K562 (cell line): Measurements from ENCODE around the gene SERPINA3. TPM values are rescaled to one million over a fixed set of nuclear protein-coding genes. Genes with fewer than 3 reads are reported as not detected.
A peak's percentile ranks its signal among the peaks of the same experiment; 100 is the strongest.

ENCODE experiments used
- ATAC-seq: fragments of 200-7000 bp; cut with Tn5 transposase; 3 replicates; pipeline ENCODE4 v1.9.1; 2020; ENCODE audit warnings: moderate library complexity
- BruUV-seq: library from RNA; stranded (reverse); fragments of 400-500 nt; replicated peaks from 2 replicates; lab custom pipeline; 2021; lab: Mats Ljungman, UMichigan
- CTCF ChIA-PET: fragments of 300-600 bp; formaldehyde crosslinking; extraction: SDS; loops from one replicate; lab custom pipeline; 2021; ENCODE audit warnings: low intra/inter-chr PET ratio; lab: Yijun Ruan, JAX
- POLR2A ChIA-PET: fragments of 300-600, 350-650 bp; sonication (Branson Sonifier 250); formaldehyde crosslinking; extraction: SDS; loops from one replicate; lab custom pipeline; 2021; ENCODE audit warnings: antibody characterized with exemption, inconsistent platforms; lab: Yijun Ruan, JAX
- DNase-seq, 4 experiments: peaks; one replicate each; pipeline versions ENCODE4 v3.0.0 to v3.0.0-alpha.2; 2011 to 2018; ENCODE audit warnings: low spot score in 3 of 4, mixed read lengths in 3 of 4; ENCODE audit errors: extremely low read depth in 1 of 4
- FAIRE-seq: peaks from 2 replicates; lab custom pipeline; 2011; peaks lifted over from hg19 to GRCh38; lab: Jason Lieb, UNC
- H2AFZ ChIP-seq: 2 replicates; pipeline ENCODE4 v1.6.0; 2011; ENCODE audit warnings: low read depth, low read length, control low read depth, inconsistent platforms
- H3K27ac ChIP-seq: fragments of 200-600 bp; 3 replicates; pipeline ENCODE4 v1.8.0; 2011; ENCODE audit warnings: low read depth, mild to moderate bottlenecking, control low read depth, inconsistent platforms, low read length, moderate library complexity, mixed read lengths; ENCODE audit errors: extremely low read depth
- H3K27me3 ChIP-seq, 2 experiments: fragments of 300-600 bp in 1 of 2; 2 replicates in 1 of 2; 3 replicates in 1 of 2; pipeline versions ENCODE4 v1.6.0 to v1.8.0; 2011; ENCODE audit warnings: inconsistent platforms in 2 of 2, low read length in 2 of 2, mild to moderate bottlenecking in 1 of 2, mixed read lengths in 1 of 2, moderate library complexity in 1 of 2; ENCODE audit not compliant: control insufficient read depth in 2 of 2, insufficient read depth in 2 of 2
- H3K36me3 ChIP-seq: fragments of 300-600 bp; 3 replicates; pipeline ENCODE4 v1.8.0; 2011; ENCODE audit warnings: mild to moderate bottlenecking, low read length, inconsistent platforms; ENCODE audit not compliant: control insufficient read depth, insufficient read depth
- H3K4me1 ChIP-seq, 2 experiments: fragments of 200-600 bp in 1 of 2; replicated peaks in 1 of 2; 2 replicates in 1 of 2; 3 replicates in 1 of 2; pipeline versions ENCODE4 v1.5.1 to v1.8.0; 2011; ENCODE audit warnings: inconsistent platforms in 2 of 2, low read length in 2 of 2, mild to moderate bottlenecking in 1 of 2, mixed read lengths in 1 of 2, moderate library complexity in 1 of 2; ENCODE audit not compliant: control insufficient read depth in 2 of 2, insufficient read depth in 2 of 2
- H3K4me2 ChIP-seq: 2 replicates; pipeline ENCODE4 v1.6.1; 2011; ENCODE audit warnings: low read length, control low read depth, inconsistent platforms, mixed read lengths; ENCODE audit not compliant: insufficient read depth
- H3K4me3 ChIP-seq: fragments of 200-600 bp; sonication (generic), shearing (Covaris generic); 2 replicates; pipeline ENCODE4 v1.5.1; 2016; ENCODE audit warnings: control low read depth, inconsistent platforms
- H3K79me2 ChIP-seq: fragments of 200-600 bp; 3 replicates; pipeline ENCODE4 v1.8.0; 2011; ENCODE audit warnings: low read length, inconsistent platforms; ENCODE audit not compliant: control insufficient read depth, insufficient read depth
- H3K9ac ChIP-seq, 2 experiments: 2 replicates each; pipeline versions ENCODE4 v1.6.0 to v1.6.1; 2011; ENCODE audit warnings: low read depth in 2 of 2, low read length in 2 of 2, control low read depth in 1 of 2, inconsistent platforms in 1 of 2, mild to moderate bottlenecking in 1 of 2, mixed read lengths in 1 of 2; ENCODE audit not compliant: insufficient read depth in 1 of 2
- H3K9me1 ChIP-seq: one replicate; pipeline ENCODE4 v1.6.0; 2011; ENCODE audit warnings: inconsistent platforms, mild to moderate bottlenecking, low read length, moderate library complexity; ENCODE audit not compliant: control insufficient read depth, insufficient read depth
- H3K9me3 ChIP-seq: replicated peaks from 2 replicates; pipeline ENCODE4 v1.5.1; 2011; ENCODE audit warnings: low read depth, low read length, inconsistent platforms; ENCODE audit not compliant: control insufficient read depth, insufficient read depth
- H4K20me1 ChIP-seq: replicated peaks from 2 replicates; pipeline ENCODE4 v1.6.1; 2011; ENCODE audit warnings: low read length, inconsistent platforms, mixed read lengths; ENCODE audit not compliant: control insufficient read depth, insufficient read depth
- CBX5 ChIP-seq: IDR thresholded peaks from 2 replicates; pipeline ENCODE4 v1.6.1; 2014; ENCODE audit warnings: low read depth, borderline replicate concordance
- KDM5B ChIP-seq: fragments of 200-600 bp; sonication (generic); IDR thresholded peaks from 2 replicates; pipeline ENCODE4 v1.6.1; 2012; ENCODE audit warnings: low read depth, mild to moderate bottlenecking, moderate library complexity, low read length, control low read depth, inconsistent platforms; ENCODE audit not compliant: insufficient replicate concordance
- MECOM ChIP-seq: fragments of 250-450 bp; sonication (Bioruptor Pico); IDR thresholded peaks from 2 replicates; pipeline ENCODE4 v1.8.0; 2022; ENCODE audit warnings: inconsistent platforms
- ZSCAN29 ChIP-seq: fragments of 450-650 bp; IDR thresholded peaks from 2 replicates; pipeline ENCODE4 v1.6.1; 2017
- WGBS: fragments of 100-300 bp; shearing (Covaris generic); methylation state at CpG from one replicate; pipeline ENCODE4 v1.1.6; 2016; ENCODE audit warnings: low coverage, mixed read lengths; ENCODE audit not compliant: insufficient coverage; ENCODE audit errors: missing lambda C conversion rate; 5-methylcytosine and 5-hydroxymethylcytosine counted together
- in situ Hi-C: fragments of 300-500 bp; cut with MboI; formaldehyde crosslinking; loops from 4 replicates; pipeline ENCODE4 v1.15.0; 2018; ENCODE audit warnings: inconsistent platforms, mixed read lengths
- intact Hi-C: fragments of 100-400 bp; cut with micrococcal nuclease; formaldehyde crosslinking; loops from 2 replicates; pipeline ENCODE4 v1.14.2; 2022
- polyA plus RNA-seq, 8 experiments: library from polyadenylated mRNA; depleted of rRNA in 4 of 8; stranded (reverse) in 5 of 8; unstranded in 3 of 8; fragments of >200 nt; fragmentation: Nextera tagmentation in 2 of 8; fragmentation: Illumina TruSeq in 1 of 8; extraction: Ambion mirVana in 2 of 8; extraction: Trizol in 1 of 8; gene quantifications; 2 replicates each; pipeline versions ENCODE4 v1.2.1 to v1.2.3, GENCODE V29; 2011 to 2014; ENCODE audit warnings: inconsistent platforms in 1 of 8, missing spikeins in 1 of 8
- total RNA-seq, 7 experiments: library from RNA; depleted of rRNA in 6 of 7; stranded (reverse); fragments of >200 nt in 6 of 7; fragmentation: Illumina TruSeq in 2 of 7; extraction: Trizol in 2 of 7; gene quantifications; 2 replicates each; pipeline versions ENCODE4 v1.2.1 to v1.2.3, GENCODE V29; 2011 to 2021; ENCODE audit warnings: low replicate concordance in 1 of 7
- TF ChIP-seq, protein P1 (sequence below): sonication (generic); formaldehyde crosslinking; IDR thresholded peaks from 2 replicates; pipeline ENCODE4 v1.8.0; 2023; ENCODE audit warnings: mild to moderate bottlenecking, missing genetic modification reagents

Gene SERPINA3
- total and polyA plus RNA-seq, 9 of the 15 experiments (the other 6 are each of a cell fraction or from before 2014, with no cell fraction given), result 2.3 TPM; not detected in 8

DNA sequence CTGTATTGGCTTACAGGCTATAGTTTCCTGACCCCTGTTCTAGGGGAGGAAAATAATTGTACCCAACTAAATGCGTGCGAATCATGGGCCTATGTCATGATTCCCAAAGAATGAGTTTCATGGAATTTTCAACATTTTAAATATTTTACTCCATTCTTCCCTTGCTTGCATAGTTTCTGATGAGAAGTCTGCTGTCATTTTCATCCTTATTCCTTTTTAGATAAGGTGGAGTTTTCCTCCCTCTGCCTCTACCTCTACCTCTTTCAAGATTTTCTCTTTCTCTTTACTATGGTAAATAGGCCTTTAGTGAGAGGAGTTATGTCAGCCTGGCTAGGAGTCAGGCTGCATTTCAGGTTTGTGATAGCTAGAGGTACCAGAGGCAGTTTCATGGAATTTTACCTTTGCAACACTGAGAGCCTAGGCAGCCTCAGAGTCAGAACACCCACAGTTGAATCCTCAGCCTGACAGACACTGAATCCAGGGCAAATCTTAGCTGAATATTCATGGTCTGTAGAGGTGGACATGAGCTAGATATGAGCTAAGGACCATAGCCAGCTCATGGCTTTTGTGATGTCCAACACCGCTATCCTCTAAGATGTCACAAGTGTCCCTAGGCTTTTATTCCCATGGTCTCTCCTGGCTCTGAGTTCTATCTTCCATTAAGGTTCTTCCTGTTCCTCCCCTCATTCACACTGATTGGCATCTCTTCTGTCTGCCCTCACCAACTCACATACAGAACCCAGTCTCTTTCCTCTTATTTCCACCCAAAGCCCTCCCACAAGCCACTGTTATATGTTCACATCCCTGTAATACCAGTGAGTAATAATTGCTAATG lies 6.0 kb downstream of the SERPINA3 start:
- Histone ChIP-seq H3K4me1 (no peaks in the 10 kb centered on the region), H2AFZ (no peak overlapping the region)
- TF ChIP-seq MECOM (CRISPR knock-in tag) (no peak), CBX5 (peak; percentile 71; the same call in 1 of the 2 replicates)
- TF ChIP-seq, all 486 proteins: peak for 1
- 0% methylated on average over 3 of the region's 3 CpGs for WGBS
- in situ Hi-C loops (no loop called here), intact Hi-C loops (no loop called here)
- Histone ChIP-seq H3K79me2 (no peaks in the 10 kb centered on the region), H3K9me3 (no peaks in the 10 kb centered on the region), H3K27me3 (no peaks in the 10 kb centered on the region), H4K20me1 (no peaks in the 10 kb centered on the region), H3K36me3 (no peaks in the 10 kb centered on the region), H3K9ac (no peak overlapping the region), H3K9me1 (no peaks in the 10 kb centered on the region), H3K4me2 (no peak overlapping the region), H3K27ac (no peak overlapping the region), H3K4me3 (no peak overlapping the region)
- ChIA-PET CTCF (no interaction called here), POLR2A (no interaction called here)
- FAIRE-seq (no peak), DNase-seq (no peak), ATAC-seq (no peak)
- no TSS peak for BruUV-seq

DNA sequence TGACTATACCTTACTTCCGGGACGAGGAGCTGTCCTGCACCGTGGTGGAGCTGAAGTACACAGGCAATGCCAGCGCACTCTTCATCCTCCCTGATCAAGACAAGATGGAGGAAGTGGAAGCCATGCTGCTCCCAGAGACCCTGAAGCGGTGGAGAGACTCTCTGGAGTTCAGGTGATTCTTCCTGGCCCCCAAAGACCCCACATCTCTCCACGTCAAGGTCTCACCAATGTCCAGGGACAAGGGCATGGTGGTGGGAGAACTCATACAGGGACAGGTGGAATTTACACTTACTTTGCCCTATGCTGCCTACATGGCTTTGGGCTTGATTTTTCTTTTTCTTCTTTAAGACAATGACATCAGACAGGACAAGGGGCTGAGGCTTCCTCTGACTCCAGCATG lies 7.1 kb downstream of the SERPINA3 start:
- Histone ChIP-seq H3K4me1 (no peaks in the 10 kb centered on the region), H3K36me3 (no peaks in the 10 kb centered on the region)
- TF ChIP-seq ZSCAN29 (no peak), KDM5B (no peak)
- TF ChIP-seq, protein P1, sequence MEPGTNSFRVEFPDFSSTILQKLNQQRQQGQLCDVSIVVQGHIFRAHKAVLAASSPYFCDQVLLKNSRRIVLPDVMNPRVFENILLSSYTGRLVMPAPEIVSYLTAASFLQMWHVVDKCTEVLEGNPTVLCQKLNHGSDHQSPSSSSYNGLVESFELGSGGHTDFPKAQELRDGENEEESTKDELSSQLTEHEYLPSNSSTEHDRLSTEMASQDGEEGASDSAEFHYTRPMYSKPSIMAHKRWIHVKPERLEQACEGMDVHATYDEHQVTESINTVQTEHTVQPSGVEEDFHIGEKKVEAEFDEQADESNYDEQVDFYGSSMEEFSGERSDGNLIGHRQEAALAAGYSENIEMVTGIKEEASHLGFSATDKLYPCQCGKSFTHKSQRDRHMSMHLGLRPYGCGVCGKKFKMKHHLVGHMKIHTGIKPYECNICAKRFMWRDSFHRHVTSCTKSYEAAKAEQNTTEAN, result no peak
- TF ChIP-seq, all 486 proteins: peak for 0
- no peak overlapping the region for H3K4me3 ChIP-seq
- FAIRE-seq, result no peak
- no peak overlapping the region for H3K4me2 ChIP-seq
- no peaks in the 10 kb centered on the region for H3K79me2 ChIP-seq
- no peak for DNase-seq
- no peaks in the 10 kb centered on the region for H3K9me1 ChIP-seq
- no peaks in the 10 kb centered on the region for H3K27me3 ChIP-seq
- ChIA-PET CTCF (no interaction called here), POLR2A (no interaction called here)
- no peaks in the 10 kb centered on the region for H4K20me1 ChIP-seq
- no peak overlapping the region for H3K9ac ChIP-seq
- in situ Hi-C loops, result no loop called here
- 0% methylated on average over 6 of the region's 6 CpGs for WGBS
- H3K27ac ChIP-seq, result no peak overlapping the region
- H3K9me3 ChIP-seq, result no peaks in the 10 kb centered on the region
- BruUV-seq, result no TSS peak
- intact Hi-C loops, result no loop called here
- no peak for ATAC-seq
- H2AFZ ChIP-seq, result no peak overlapping the region
